NOMO-1 treated with DMSO at 0.1 percent for 48 hours (cell line): Measurements from ENCODE around the gene FAAP20.

Experiments used
- DNase-seq: peaks from one replicate; lab custom pipeline; 2025; ENCODE audit not compliant: unreplicated experiment; lab: John Stamatoyannopoulos, UW

Gene FAAP20

GRCh38 chr1:2197707-2198165 lies 3.2 kb upstream of the FAAP20 start:
- no peak for DNase-seq

- no peak for DNase-seq
Measured at GRCh38 chr1:2196901-2197638, 2.5 kb upstream of the FAAP20 start.

DNA sequence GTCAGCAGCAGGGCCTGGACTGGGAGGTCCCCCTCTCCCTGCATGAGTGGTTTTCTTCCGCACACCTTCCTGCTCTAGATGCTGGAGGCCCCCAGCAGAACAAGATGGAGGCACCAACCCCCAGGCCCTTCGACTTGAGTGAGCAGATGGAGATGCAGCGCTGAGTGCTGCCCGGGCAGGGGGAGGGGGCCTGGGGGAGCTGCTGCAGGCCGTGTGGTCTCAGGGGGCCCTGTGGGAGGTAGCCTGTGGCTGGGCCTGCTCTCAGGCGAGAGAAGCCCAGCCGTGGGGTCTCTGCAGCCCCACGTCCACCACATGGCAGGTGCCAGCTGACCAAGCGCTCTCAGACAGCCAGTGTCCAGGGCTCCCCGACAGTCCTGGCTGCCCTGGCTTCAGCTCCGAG lies 1.2 kb upstream of the FAAP20 start:
- no peak for DNase-seq

GRCh38 chr1:2194898-2195673 lies 514 bp upstream of the FAAP20 start:
- DNase-seq: peak; percentile 74

GRCh38 chr1:2193514-2194281 lies 874 bp downstream of the FAAP20 start:
- DNase-seq: no peak

DNA sequence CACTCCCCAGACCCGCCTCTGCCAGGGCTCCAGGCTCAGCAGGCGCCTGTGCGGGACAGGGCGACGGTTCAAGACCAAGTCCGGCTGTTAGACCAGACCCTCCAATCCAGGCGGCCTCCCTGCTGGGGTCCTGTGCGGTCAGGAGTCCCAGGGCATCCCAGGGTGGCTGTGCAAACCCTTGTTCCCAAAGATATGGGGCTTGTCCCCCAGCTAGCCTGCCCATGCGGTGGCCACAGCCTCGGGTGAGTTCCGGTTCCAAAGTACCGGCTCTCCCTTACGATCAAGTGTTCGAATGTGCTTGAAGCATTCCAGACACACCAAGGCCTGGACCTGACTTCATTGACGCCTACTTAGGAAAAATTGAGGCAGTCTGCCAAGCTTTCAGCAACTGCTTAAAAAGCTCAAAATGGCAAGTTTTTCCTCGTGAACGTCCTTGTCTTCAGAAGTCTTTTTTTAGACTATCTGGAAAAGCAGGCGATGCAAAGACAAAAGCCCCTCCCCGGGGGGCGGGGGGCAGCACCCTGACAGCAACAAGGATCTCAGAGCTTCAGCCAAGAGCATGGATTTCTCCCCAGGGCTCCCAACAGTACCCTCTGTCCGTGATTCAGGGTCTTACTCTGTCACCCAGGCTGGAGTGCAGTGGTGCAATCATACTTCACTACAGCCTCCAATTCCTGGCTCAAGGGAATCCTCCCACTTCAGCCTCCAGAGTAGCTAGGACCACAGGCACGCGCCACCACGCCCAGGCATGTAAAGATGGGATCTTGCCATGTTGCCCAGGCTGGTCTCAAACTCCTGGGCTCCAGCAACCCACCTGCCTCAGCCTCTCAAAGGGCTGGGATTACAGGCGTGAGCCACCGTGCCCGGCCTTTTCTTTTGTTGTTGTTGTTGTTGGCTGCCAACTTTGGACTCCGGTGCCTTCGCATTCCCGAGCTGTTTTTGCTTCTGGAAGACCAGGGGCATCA lies 2.3 kb downstream of the FAAP20 start:
- no peak for DNase-seq

GRCh38 chr1:2190491-2190976 lies 4.0 kb downstream of the FAAP20 start:
- DNase-seq: no peak

GRCh38 chr1:2189459-2190425 lies 4.8 kb downstream of the FAAP20 start:
- DNase-seq: peak; percentile 79

DNA sequence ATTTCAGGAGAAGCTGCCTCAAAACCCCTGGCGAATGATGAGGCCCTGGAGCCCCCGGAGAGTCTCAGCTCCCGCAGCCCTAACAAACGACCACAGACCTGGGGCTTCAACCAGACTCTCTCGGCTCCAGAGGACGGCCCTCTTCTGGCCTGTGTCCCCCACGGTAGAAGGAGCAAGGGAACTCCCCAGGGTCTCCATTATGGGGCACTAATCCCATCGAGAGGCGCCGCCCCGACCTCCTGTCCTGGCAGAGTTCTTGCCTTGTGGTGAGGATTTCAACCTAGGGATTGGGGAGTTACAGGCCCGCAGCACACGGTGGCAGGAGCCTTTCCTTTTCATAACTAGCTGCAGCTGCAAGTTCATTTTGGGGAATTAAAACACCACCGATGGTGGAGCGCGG lies 6.2 kb downstream of the FAAP20 start:
- no peak for DNase-seq

DNA sequence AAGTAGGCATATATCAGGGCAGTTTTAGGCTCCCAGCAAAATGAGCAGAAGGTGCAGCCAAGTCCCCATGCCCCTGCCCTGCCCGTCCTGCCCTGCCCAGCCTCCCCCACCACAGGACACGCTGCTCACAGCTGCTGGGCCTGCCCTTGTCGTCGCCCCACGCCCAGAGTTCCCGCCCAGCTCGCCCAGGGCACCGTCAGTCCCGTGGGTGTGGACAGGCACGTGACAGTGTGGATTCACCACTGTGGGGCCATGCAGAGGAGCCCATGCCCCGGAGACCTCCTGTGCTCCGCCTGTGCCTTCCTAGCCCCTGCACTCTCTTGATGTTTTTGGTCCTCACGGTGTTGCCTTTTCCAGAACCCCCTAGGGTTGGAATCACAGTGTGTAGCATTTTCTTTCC lies 7.0 kb downstream of the FAAP20 start:
- DNase-seq: no peak

- DNase-seq: no peak
Measured at GRCh38 chr1:2186901-2187300, 7.7 kb downstream of the FAAP20 start.

- DNase-seq: no peak
Measured at GRCh38 chr1:2185880-2186855, 8.4 kb downstream of the FAAP20 start.

DNA sequence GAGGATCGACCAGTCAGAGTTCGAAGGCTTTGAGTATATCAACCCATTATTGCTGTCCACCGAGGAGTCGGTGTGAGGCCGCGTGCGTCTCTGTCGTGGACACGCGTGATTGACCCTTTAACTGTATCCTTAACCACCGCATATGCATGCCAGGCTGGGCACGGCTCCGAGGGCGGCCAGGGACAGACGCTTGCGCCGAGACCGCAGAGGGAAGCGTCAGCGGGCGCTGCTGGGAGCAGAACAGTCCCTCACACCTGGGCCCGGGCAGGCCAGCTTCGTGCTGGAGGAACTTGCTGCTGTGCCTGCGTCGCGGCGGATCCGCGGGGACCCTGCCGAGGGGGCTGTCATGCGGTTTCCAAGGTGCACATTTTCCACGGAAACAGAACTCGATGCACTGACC lies 9.6 kb downstream of the FAAP20 start:
- DNase-seq: no peak

DNA sequence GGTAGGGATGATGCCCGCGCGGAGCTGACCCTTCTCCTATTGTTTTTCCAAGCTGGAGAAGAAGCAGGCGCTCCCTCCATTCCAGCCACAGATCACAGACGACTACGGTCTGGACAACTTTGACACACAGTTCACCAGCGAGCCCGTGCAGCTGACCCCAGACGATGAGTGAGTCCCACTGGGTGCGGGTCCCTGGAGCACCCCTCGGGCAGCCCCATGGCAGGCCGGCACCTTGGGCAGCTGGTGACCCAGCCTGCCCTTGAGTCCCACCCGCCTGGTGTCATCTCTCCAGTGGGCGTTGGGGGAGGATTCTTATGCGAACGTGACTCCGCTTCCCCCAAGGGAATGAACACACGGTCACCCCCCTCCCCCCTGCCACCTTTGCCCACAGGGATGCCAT lies 10.0 kb downstream of the FAAP20 start:
- no peak for DNase-seq

DNA sequence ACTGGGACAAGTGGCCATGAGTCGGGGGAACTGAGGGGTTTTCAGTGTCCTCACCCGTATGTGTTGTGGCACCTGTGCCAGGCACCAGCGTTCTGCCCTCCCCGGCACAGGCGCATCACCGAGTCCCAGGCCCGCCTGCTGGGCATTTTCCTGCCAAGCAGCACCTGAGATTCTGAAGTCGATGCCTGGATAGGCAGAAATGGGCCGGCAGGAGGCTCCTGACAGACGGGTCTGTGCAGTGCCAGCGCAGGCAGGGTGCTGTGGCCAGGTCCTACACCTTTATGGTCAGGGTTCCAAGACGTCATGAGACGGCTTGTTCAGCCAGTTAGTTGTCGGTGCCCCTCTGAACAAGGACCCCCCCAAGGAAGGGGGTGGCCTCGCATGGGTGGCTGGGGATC lies 10.6 kb downstream of the FAAP20 start:
- DNase-seq: no peak

DNA sequence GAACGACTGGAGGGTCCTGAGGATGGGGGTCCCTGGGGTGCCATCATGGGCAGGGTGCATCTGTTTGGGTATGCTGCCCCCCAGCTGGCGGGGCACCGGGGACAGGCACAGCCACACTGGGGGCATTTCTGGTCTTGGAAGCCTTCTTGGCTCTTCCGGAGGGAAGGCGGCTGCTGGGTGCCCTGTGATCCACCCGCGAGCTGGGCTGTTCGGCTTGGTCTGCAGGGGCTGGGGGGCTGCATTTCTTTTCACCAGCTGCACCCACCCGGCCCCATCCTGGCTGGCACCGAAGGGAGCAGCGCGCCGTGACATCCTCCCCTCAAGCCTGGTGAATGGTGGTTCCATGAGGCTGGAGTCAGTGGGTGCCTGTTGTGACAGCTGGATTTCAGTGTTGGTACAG lies 12.2 kb downstream of the FAAP20 start:
- no peak for DNase-seq

GRCh38 chr1:2181752-2182151 lies 12.8 kb downstream of the FAAP20 start:
- DNase-seq: no peak

DNA sequence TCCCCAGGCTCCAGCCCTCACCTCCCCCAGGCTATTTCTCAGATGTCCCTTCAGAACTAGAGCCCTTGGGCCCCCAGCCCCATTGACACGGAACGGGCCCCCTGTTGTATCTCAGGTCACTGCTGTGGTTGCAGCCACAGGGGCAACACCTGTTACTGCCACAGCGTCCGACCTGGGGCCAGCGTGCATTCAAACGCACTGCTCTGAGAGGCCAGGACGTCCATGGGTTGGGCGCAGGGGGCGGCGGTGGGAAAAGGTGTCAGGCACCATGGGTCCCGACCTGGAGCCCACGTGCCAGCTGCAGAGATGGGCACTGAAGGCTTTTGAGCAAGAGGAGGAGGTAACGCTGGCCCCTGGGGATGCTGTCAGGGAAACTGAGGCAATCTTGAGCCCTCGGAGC lies 13.3 kb downstream of the FAAP20 start:
- DNase-seq: no peak
